ENCODE measurements around the gene PCBP3.

DNA sequence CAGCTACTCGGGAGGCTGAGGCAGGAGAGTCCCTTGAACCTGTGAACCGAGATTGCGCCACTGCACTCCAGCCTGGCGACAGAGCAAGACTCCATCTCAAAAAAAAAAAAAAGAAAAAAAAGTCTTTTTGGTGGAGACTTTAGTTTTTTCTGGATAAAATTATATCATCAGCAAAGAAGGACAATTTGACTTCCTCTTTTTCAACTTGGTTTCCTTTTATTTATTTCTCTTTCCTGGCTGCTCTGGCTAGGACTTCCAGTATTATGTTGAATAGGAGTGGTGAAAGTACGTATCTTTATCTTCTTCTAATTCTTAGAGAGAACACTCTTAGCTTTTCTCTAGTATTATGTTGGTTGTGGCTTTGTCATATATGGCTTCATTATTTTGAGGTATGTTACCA is 130.8 kb downstream of the PCBP3 start:
- TF ChIP-seq, protein P1, sequence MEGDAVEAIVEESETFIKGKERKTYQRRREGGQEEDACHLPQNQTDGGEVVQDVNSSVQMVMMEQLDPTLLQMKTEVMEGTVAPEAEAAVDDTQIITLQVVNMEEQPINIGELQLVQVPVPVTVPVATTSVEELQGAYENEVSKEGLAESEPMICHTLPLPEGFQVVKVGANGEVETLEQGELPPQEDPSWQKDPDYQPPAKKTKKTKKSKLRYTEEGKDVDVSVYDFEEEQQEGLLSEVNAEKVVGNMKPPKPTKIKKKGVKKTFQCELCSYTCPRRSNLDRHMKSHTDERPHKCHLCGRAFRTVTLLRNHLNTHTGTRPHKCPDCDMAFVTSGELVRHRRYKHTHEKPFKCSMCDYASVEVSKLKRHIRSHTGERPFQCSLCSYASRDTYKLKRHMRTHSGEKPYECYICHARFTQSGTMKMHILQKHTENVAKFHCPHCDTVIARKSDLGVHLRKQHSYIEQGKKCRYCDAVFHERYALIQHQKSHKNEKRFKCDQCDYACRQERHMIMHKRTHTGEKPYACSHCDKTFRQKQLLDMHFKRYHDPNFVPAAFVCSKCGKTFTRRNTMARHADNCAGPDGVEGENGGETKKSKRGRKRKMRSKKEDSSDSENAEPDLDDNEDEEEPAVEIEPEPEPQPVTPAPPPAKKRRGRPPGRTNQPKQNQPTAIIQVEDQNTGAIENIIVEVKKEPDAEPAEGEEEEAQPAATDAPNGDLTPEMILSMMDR (IDR thresholded peaks at IDR 0.05; ENCODE audit: borderline replicate concordance, extremely low read depth, low read length, poor library complexity, severe bottlenecking), result no peak
- TF ChIP-seq EZH2 (IDR thresholded peaks at IDR 0.05; ENCODE audit: borderline replicate concordance, low read depth, low read length, severe bottlenecking), result no peak
